GM19438 (cell line): ENCODE results near the gene ID3.

Source experiments
- ATAC-seq: cut with Tn5 transposase; IDR thresholded peaks from one replicate; pipeline ENCODE4 v1.9.1; 2021; ENCODE audit warnings: low read depth; ENCODE audit not compliant: unreplicated experiment

ID3 gene

DNA sequence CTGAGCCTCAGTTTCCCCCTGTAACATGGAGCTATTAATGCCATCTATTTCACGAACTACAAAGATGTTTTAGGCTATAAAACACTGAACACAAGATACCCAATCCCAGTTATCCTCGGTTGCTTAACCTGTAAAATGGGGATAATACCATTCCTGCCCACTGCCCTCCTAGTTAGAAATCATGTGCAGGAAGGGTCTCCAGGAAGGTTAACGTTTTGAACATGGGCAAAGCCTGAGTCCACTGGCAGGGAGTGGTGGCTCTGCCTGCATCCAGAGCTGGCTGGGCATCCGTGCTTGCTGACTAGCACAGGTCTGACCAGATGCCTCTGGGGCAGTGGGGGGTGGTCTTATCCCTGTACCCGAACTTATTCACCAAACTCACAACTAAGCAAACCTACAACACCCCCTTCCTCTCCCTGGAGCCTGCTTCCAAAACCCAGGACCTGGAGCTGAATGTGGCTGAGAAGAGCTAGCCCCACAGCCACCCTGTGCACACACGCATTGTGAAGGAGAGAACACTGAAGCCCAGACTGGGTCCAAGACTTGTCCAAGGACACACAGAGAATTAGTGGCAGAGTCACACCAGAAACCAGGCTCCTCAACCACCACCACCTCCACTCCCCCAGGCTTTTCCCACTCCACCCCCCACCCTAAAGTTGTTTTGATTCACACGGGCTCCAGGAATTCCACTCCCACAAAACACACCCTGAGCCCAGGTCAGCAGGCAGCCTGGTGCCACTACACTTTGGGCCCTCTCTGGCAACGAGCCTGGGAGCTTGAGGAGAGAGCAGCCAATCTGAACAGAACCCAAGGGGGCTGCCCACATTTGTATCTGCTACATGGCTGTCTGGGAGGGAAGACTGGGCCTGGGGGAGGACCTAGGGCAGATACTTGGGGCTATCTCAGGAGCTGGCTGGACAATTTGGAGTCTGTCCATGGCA, 29.9 kb downstream of the ID3 start:
- ATAC-seq, result no peak

DNA sequence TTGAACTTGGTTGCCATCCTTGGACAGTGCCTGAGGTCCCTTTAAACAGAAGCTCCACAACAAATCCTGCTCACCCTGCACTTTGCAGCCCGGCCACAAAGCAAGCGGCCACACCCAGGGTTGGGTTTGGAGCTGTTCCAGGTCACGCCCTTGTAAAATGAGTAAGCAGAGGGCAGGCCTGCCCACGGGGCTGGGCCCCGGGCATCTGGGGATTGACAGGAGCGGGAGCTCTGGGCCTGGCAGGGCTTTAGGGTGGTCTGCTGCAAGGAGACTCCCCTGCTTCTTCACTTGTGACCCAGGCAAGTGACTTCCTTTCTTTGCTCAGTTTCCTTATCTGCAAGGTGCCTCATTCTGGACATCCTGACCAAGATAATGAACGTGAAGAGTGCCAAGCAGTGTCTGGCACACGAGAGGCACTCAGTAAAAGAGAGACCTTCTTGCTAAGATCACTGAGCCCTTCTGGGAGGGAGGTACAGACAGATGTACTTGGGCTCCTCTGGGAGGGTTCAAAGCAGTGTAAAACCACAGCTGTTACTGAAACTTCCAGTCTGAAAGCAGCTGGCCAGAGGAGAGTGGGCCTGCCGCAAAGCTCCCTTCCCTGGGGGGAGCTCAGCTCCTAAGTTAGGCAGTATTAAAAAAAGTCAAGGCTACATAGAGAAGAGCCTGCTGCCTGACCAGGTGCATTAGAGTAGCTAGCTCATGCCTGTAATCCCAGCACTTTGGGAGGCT, 30.9 kb downstream of the ID3 start:
- peak; percentile 54 for ATAC-seq

DNA sequence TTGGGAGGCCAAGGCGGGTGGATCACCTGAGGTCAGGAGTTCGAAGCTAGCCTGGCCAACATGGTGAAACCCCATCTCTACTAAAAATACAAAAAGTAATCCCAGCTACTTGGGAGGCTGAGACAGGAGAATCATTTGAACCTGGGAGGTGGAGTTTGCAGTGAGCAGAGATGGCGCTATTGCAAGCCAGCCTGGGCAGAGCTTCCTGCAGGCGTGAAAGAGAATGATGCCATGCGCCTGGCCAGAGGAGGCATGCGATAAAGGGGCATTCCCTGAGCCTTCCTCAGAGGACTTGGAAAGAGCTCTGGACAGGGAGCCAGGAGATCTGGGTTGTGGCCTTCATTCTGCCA, 31.4 kb downstream of the ID3 start:
- ATAC-seq, result no peak

DNA sequence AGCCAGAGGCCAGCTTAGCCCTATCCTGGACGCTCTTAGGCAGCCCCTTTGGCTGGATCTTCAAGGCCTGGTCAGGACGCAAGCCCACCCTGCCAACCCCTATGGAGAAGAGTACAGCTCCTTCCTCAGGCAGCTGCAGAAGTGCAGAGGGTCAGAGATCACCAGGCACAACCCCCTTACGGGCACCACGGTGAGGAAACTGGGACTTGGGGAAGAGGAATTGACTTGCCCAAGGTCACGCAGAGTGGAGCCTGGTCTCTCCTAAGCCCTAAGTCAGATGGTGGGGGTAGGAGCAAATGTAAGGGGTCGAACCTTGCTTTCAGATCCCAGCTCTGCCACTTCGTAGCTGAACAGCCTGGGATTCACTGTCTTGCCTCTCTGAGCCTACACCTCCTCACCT, 31.9 kb downstream of the ID3 start:
- ATAC-seq, result no peak

DNA sequence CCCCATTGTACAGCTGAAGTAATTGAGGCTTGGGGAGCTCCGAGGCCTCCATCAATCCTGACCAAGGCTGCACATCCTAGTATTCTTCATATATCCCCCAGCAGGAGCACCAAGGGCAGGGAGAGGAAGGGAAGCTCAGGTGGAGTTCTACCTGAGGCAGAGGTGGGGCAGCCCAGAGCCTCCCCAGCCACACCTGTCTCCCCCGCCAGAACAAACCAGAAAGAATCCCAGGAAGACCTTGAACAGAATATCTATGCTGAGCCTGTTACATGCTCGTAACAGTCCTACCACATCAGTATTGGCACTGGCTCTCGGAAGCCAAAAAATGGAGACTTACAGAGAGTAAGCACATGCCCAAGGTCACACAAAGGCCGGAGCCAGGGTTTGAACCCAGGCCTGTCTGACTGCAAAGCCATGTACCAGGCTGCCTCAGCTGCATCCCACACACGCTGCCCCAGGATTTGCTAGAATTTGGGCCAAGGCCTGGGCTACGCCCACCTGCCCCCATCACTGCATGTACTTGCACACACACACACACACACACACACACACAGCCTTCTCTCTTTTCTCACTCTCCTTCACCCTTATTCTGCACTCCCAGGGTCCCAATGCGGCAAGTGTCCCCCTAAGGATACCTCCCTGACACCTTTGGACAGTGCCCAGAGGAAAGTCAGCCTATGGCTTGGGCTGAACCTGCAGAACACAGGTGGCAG, 32.8 kb downstream of the ID3 start:
- no peak for ATAC-seq

DNA sequence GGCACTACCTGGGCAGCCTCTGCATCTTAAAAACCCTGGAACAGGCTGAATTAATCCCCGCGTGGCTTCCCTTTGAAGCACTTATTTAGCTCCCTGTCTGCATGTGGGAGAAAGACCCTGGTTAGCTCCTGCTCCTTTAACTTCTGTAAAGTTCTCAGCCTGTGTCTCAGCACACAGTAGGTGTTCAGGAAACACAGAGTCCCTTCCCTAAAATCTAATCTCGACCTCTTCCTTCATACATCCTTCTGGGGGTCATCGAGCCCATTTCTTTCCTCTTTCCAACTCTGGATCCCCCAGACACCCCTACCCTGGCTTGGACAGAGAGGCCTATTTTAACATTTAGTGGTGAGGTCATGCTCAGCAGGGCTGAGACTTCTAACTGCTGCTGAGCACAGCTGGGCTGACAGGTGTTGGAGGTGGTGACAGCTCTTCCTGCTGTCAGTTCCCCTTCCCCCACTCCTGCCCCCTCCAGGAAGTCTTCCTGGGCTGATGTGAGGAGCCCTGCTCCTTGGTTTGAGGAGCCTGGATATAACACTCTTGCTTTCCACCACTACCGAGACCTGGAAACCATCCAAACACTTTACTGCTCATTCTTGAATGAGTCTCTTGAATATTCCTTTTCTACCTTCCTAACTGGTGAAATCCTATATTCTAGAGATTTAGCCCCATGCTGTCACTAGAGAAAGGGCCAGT, 33.6 kb downstream of the ID3 start:
- ATAC-seq, result no peak

DNA sequence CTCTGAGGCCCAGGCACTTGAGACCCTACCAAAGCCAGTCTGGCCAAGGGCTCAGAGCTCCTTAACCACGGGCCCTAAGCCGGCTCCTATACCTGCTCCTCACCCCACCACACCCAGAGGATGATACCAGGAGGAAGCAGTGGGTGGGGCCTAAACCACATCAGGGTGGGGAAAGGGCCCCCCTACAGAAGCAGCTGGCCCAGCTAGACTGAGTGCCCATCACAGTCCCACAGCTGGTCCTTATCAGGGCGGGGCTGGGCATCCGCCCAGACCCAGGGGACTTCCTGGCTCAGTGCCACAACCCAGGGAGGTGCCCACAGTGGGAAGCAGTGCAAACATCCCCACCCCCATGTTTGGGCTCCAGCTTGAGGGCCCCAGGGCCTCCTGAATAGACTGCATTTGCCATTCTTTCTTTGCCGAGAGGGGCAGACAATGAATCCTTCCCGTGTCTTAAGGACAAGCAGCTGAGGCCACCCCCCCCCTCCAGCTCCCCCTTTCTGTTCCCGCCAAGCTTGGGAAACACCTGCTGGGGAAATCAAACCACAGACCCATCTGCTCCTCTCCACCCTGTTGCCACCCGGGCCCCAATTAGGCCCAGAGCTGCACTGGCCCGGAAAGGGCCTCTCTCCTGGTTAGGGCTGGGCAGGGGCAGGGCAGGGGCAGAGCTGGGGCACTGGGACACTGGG, 34.4 kb downstream of the ID3 start:
- ATAC-seq, result no peak

DNA sequence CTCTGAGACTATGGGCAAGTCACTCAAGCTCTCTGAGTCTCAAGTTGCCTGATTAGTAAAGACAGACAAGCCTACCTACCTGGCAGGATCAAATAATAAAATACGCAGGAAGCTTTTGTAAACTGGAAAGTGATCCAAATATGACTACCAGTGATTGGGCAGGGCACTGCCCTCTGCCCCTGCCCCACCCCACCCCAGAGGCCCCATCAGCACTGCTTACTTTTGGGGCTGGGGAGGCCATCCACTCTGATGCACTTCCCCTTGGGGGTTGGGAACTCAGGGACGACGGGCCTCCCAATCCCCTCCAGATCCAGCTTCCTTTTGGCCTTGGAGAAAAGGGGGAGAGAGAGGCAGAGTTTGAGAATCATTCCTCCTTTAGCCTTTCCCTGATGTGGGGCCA, 35.1 kb downstream of the ID3 start:
- ATAC-seq, result no peak

DNA sequence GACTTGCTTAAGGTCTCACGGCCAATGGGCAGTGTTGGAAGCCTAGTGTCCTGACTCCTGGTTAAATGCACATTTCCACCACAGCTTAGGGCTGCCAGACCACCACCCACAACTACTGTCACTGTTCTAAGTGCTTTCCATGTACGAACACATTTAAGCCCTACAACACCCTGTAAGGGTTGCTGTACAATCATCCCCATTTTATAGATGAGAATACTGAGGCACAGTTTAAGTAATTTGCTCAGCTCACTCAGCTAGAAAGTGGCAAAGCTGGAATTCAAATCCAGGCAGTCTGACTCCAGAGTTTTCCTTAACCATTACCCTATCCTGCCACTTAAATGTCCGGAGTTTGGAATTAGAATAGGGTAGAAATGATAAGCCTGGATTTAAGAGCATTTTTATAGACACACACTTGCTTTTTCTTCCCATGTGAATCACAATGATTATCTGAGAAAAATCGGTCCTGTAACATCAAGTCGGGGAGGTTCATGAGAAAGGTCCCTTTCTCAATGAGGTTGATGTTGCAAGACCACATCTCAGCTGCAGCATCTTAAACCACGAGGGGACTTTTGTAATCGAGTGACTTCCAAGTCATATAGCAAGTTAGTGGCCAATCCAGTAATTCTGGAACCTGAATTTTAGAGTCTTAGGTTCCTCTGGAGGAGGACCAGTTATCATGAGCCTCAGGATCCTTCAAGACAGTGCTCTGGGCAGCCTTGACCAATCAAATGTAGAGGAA, 36.9 kb downstream of the ID3 start:
- no peak for ATAC-seq

DNA sequence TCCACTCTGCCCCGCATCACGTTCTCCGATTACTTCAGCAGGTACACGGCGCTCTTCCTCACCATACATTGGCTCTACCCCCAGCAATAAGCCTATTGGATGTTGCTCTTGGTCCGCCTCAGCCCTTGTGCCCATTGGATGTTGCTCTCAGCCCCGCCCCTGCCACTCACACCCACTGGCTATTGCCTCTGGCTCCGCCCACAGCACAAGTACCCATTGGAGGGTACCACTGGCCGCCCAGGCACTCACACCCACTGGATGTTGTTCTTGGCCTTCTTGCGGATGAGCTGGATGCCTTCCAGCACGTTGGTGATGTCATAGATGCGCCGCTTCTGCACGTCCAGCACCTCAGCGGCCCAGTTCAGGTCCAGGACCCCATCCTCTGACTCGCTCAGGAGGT, 37.7 kb downstream of the ID3 start:
- no peak for ATAC-seq

DNA sequence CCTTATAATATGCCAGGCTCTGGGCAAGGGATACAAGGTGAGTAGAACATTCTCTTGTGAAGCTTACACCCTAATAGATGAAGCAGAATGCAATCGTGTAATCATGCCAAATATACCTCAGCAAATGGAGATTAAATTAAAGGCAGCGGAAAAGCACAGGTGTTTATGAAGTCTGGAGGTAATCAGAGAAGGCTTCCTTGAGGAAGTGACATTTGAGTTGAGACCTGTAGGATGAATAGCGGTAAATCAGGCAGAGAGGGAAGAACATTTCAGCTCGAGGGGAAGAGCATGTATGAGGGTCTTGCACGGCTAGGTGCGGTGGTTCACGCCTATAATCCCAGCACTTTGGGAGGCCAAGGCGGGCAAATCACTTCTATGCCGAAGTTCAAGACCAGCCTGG, 41.7 kb downstream of the ID3 start:
- no peak for ATAC-seq

DNA sequence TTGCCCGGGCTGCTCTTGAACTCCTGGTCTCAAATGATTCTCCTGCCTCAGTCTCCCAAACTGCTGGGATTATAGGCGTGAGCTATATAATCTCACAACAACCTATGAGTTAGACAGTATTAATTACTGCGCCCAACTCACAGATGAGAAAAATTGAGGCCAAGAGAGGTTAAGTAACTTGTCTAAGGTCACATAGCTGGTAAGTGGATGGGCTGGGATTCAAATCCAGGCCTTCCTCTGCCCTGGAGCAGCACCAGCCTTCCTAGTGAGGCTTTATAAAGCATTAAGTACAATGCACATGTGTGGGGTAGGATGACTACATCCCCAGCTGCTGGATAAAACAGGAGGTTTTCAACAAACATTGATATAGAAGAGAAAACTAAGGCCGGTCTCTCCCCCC, 43.4 kb downstream of the ID3 start:
- no peak for ATAC-seq

DNA sequence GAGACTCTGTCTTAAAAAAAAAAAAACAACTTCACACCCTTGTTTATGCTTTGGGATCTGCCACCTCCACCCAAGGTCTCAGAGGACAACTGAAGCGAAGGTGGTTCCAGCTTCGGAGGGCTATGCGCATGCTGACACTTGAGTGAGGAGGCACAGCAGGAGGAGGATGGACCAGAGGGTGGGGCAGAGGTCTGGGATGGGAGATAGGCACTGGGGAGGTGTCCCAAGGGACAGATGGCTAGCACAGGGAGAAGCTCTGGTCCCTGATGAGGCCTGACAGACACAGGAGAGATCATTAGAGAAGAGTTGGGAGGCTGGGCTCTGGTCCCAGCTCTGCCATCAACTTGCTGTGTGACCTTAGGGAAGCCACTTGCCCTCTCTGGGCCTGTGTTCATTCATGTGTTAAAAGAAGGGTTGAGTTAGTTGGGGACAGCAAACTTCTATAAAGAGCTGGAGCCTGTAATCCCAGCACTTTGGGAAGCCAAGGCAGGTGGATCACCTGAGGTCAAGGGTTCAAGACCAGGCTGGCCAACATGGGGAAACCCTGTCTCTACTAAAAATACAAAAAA, 45.1 kb downstream of the ID3 start:
- ATAC-seq, result no peak

DNA sequence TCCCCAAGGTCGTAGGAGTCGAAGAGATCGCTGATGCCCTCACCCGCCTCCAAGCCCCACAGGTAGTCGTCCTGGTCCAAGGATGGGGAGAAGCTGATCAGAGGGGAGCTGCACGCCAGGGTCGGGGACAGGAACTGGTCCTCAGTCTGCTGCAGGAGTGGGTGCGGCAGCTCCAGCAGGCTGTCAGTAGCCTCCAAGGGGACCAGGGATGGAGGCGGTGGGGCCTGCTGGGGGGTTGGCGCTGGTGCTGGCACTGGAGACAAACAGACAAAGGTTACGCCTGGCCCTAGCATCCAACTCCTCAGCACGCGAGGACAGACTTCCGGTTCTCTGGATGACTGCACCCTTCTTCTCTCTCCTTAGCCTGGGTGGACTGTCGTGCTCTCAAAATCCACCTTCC, 49.4 kb downstream of the ID3 start:
- no peak for ATAC-seq
